GM23338 (cell line): ENCODE data around the gene UCKL1. TPM values are rescaled to one million over a fixed set of nuclear protein-coding genes. Genes with fewer than 3 reads are reported as not detected.

Experiments used
- ATAC-seq: fragments of 200-7000 bp; cut with Tn5 transposase; 3 replicates; pipeline ENCODE4 v1.9.1; 2020
- DNase-seq: peaks from one replicate; pipeline ENCODE4 v3.0.0-alpha.2; 2015; ENCODE audit warnings: low spot score
- H2AFZ ChIP-seq: fragments of 200-600 bp; sonication (generic); 2 replicates; pipeline ENCODE4 v1.8.0; 2016; ENCODE audit warnings: antibody characterized with exemption, mild to moderate bottlenecking, moderate library complexity
- H3F3A ChIP-seq: fragments of 200-600 bp; sonication (generic); replicated peaks from 2 replicates; pipeline ENCODE4 v1.8.0; 2017; ENCODE audit warnings: antibody characterized with exemption, mixed run types, low read depth
- H3K27ac ChIP-seq: fragments of 200-600 bp; sonication (generic); 2 replicates; pipeline ENCODE4 v1.6.1; 2016; ENCODE audit warnings: low read depth
- H3K27me3 ChIP-seq: fragments of 200-600 bp; sonication (generic); 2 replicates; pipeline ENCODE4 v1.8.0; 2016; ENCODE audit warnings: mild to moderate bottlenecking, mixed run types, moderate library complexity; ENCODE audit not compliant: insufficient read depth
- H3K36me3 ChIP-seq: fragments of 200-600 bp; sonication (generic); 2 replicates; pipeline ENCODE4 v1.8.0; 2016; ENCODE audit warnings: mild to moderate bottlenecking; ENCODE audit not compliant: insufficient read depth
- H3K4me1 ChIP-seq: fragments of 200-600 bp; sonication (generic); 2 replicates; pipeline ENCODE4 v1.8.0; 2016; ENCODE audit warnings: mild to moderate bottlenecking, moderate library complexity; ENCODE audit not compliant: insufficient read depth
- H3K4me2 ChIP-seq: fragments of 200-600 bp; sonication (generic); 2 replicates; pipeline ENCODE4 v1.7.1; 2017; ENCODE audit warnings: mixed run types
- H3K4me3 ChIP-seq: fragments of 200-600 bp; sonication (generic); 2 replicates; pipeline ENCODE4 v1.6.1; 2016; ENCODE audit warnings: mixed run types
- H3K79me2 ChIP-seq: fragments of 200-600 bp; sonication (generic); replicated peaks from 2 replicates; pipeline ENCODE4 v1.8.0; 2017; ENCODE audit warnings: mild to moderate bottlenecking; ENCODE audit not compliant: insufficient read depth
- H3K9me2 ChIP-seq: fragments of 200-600 bp; sonication (generic); 2 replicates; pipeline ENCODE4 v1.8.0; 2017; ENCODE audit not compliant: insufficient read depth
- H4K20me1 ChIP-seq: fragments of 200-600 bp; sonication (generic); replicated peaks from 2 replicates; pipeline ENCODE4 v1.8.0; 2017; ENCODE audit warnings: mild to moderate bottlenecking; ENCODE audit not compliant: insufficient read depth
- H3K27ac Mint-ChIP-seq: 2 replicates; pipeline ENCODE4 v1.8.0; 2020; ENCODE audit warnings: inconsistent platforms, mild to moderate bottlenecking, moderate library complexity, mixed read lengths
- H3K27me3 Mint-ChIP-seq: 3 replicates; pipeline ENCODE4 v1.8.0; 2022; ENCODE audit warnings: low read depth, mild to moderate bottlenecking, moderate library complexity, mixed read lengths, inconsistent platforms; ENCODE audit not compliant: insufficient read depth, poor library complexity
- H3K36me3 Mint-ChIP-seq: 3 replicates; pipeline ENCODE4 v1.8.0; 2021; ENCODE audit warnings: low read depth, mild to moderate bottlenecking, inconsistent platforms, moderate library complexity, mixed read lengths
- H3K4me1 Mint-ChIP-seq: 3 replicates; pipeline ENCODE4 v1.8.0; 2020; ENCODE audit warnings: mild to moderate bottlenecking, inconsistent platforms, mixed read lengths
- H3K4me3 Mint-ChIP-seq: 3 replicates; pipeline ENCODE4 v1.8.0; 2021; ENCODE audit warnings: moderate library complexity, mild to moderate bottlenecking, inconsistent platforms, mixed read lengths
- H3K9me3 Mint-ChIP-seq: 3 replicates; pipeline ENCODE4 v1.8.0; 2020; ENCODE audit warnings: moderate library complexity, mild to moderate bottlenecking, inconsistent platforms, mixed read lengths
- CREB1 ChIP-seq: fragments of 250-450 bp; sonication (Bioruptor Pico); IDR thresholded peaks from 2 replicates; pipeline ENCODE4 v1.5.0; 2020; ENCODE audit warnings: low read depth, mild to moderate bottlenecking, moderate library complexity
- CTCF ChIP-seq, 2 experiments: fragments of 200-600 bp in 1 of 2; sonication (generic) in 1 of 2; conservative IDR thresholded peaks; 2 replicates each; pipeline versions ENCODE4 v1.5.1 to v1.6.1; 2016 to 2017; ENCODE audit warnings: antibody characterized with exemption in 2 of 2, low read depth in 2 of 2, mild to moderate bottlenecking in 2 of 2, moderate library complexity in 1 of 2
- EZH2 ChIP-seq: fragments of 200-600 bp; sonication (generic); IDR thresholded peaks from one replicate; pipeline ENCODE4 v1.8.0; 2017; ENCODE audit warnings: antibody characterized with exemption, mild to moderate bottlenecking, low read depth; ENCODE audit not compliant: unreplicated experiment
- EZH2phosphoT487 ChIP-seq: fragments of 200-600 bp; sonication (generic); IDR thresholded peaks from one replicate; pipeline ENCODE4 v1.8.1; 2018; ENCODE audit warnings: antibody characterized with exemption; ENCODE audit not compliant: unreplicated experiment
- JUNB ChIP-seq: IDR thresholded peaks from one replicate; pipeline ENCODE4 v1.6.1; 2016; ENCODE audit warnings: antibody characterized with exemption; ENCODE audit not compliant: unreplicated experiment
- NANOG ChIP-seq: IDR thresholded peaks from 2 replicates; pipeline ENCODE4 v1.6.1; 2016; ENCODE audit warnings: antibody characterized with exemption, borderline replicate concordance
- POLR2AphosphoS5 ChIP-seq: IDR thresholded peaks from 2 replicates; pipeline ENCODE4 v1.6.1; 2016; ENCODE audit warnings: antibody characterized with exemption, low read depth
- STAT1 ChIP-seq: IDR thresholded peaks from one replicate; pipeline ENCODE4 v1.6.1; 2016; ENCODE audit warnings: antibody characterized with exemption; ENCODE audit not compliant: unreplicated experiment
- ZNF114 ChIP-seq: fragments of 250-450 bp; sonication (Bioruptor Pico); IDR thresholded peaks from 2 replicates; pipeline ENCODE4 v1.5.0; 2020; ENCODE audit warnings: mild to moderate bottlenecking, moderate library complexity
- ZNF331 ChIP-seq: fragments of 250-450 bp; sonication (Bioruptor Pico); IDR thresholded peaks from 2 replicates; pipeline ENCODE4 v1.5.0; 2020; ENCODE audit warnings: low read depth, mild to moderate bottlenecking, moderate library complexity
- ZNF462 ChIP-seq: fragments of 250-450 bp; sonication (Bioruptor Pico); IDR thresholded peaks from 2 replicates; pipeline ENCODE4 v1.5.0; 2020; ENCODE audit warnings: mild to moderate bottlenecking, moderate library complexity
- polyA plus RNA-seq: library from polyadenylated mRNA; unstranded; fragments of >200 nt; fragmentation: Nextera tagmentation; extraction: Ambion mirVana; gene quantifications from 2 replicates; pipeline ENCODE4 v1.2.1, GENCODE V29; 2016
- total RNA-seq: library from RNA; depleted of rRNA; stranded (reverse); fragments of >200 nt; shearing (Covaris generic); gene quantifications from 2 replicates; pipeline ENCODE4 v1.2.3, GENCODE V29; 2014
- TF ChIP-seq, protein P1 (sequence below): IDR thresholded peaks from 2 replicates; pipeline ENCODE4 v1.6.1; 2016; ENCODE audit warnings: antibody characterized with exemption
- TF ChIP-seq, protein P2 (sequence below): IDR thresholded peaks from one replicate; pipeline ENCODE4 v1.6.1; 2018; ENCODE audit warnings: antibody characterized with exemption; ENCODE audit not compliant: unreplicated experiment

Gene UCKL1
- total and polyA plus RNA-seq, 2 experiments from 2014 or later = 56.8 to 82.5 TPM

GRCh38 chr20:63917811-63918210 lies 38.4 kb downstream of the UCKL1 start:
- H3K9me2 ChIP-seq = no peaks in the 10 kb centered on the region
- Mint-ChIP-seq H3K36me3 (peaks cover 26% of the 10 kb centered on the region), H3K27me3 (peaks cover 6% of the 10 kb centered on the region), H3K4me1 (peaks cover 5% of the 10 kb centered on the region), H3K4me3 (no peak overlapping the region), H3K9me3 (peaks cover 3% of the 10 kb centered on the region; the same call in 2 of the 3 replicates), H3K27ac (0 out of 2 replicates have a peak overlapping the region, but pooled peaks have one; percentile 44)
- no peak overlapping the region for H2AFZ ChIP-seq
- H3F3A ChIP-seq = no peaks in the 10 kb centered on the region
- no peak for TF ChIP-seq ZNF462 (CRISPR knock-in tag)
- TF ChIP-seq EZH2phosphoT487 = no peak
- no peak for TF ChIP-seq CREB1 (CRISPR knock-in tag)
- TF ChIP-seq CTCF (conservative IDR thresholded peaks at IDR 0.05; ENCODE audit: low read depth in 2 of 2) = no peak
- TF ChIP-seq ZNF114 (CRISPR knock-in tag) = no peak
- no peak for TF ChIP-seq ZNF331 (CRISPR knock-in tag)
- TF ChIP-seq, protein P1, sequence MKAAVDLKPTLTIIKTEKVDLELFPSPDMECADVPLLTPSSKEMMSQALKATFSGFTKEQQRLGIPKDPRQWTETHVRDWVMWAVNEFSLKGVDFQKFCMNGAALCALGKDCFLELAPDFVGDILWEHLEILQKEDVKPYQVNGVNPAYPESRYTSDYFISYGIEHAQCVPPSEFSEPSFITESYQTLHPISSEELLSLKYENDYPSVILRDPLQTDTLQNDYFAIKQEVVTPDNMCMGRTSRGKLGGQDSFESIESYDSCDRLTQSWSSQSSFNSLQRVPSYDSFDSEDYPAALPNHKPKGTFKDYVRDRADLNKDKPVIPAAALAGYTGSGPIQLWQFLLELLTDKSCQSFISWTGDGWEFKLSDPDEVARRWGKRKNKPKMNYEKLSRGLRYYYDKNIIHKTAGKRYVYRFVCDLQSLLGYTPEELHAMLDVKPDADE = no peak
- TF ChIP-seq EZH2 = no peak
- TF ChIP-seq, protein P2, sequence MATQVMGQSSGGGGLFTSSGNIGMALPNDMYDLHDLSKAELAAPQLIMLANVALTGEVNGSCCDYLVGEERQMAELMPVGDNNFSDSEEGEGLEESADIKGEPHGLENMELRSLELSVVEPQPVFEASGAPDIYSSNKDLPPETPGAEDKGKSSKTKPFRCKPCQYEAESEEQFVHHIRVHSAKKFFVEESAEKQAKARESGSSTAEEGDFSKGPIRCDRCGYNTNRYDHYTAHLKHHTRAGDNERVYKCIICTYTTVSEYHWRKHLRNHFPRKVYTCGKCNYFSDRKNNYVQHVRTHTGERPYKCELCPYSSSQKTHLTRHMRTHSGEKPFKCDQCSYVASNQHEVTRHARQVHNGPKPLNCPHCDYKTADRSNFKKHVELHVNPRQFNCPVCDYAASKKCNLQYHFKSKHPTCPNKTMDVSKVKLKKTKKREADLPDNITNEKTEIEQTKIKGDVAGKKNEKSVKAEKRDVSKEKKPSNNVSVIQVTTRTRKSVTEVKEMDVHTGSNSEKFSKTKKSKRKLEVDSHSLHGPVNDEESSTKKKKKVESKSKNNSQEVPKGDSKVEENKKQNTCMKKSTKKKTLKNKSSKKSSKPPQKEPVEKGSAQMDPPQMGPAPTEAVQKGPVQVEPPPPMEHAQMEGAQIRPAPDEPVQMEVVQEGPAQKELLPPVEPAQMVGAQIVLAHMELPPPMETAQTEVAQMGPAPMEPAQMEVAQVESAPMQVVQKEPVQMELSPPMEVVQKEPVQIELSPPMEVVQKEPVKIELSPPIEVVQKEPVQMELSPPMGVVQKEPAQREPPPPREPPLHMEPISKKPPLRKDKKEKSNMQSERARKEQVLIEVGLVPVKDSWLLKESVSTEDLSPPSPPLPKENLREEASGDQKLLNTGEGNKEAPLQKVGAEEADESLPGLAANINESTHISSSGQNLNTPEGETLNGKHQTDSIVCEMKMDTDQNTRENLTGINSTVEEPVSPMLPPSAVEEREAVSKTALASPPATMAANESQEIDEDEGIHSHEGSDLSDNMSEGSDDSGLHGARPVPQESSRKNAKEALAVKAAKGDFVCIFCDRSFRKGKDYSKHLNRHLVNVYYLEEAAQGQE = no peak
- TF ChIP-seq STAT1 = no peak
- no peak for TF ChIP-seq POLR2AphosphoS5
- TF ChIP-seq NANOG = no peak
- TF ChIP-seq JUNB = no peak
- no peak for DNase-seq
- H3K4me2 ChIP-seq = no peak overlapping the region
- H4K20me1 ChIP-seq = peaks cover 5% of the 10 kb centered on the region; the same call in 1 of the 2 replicates
- peaks cover 47% of the 10 kb centered on the region for H3K79me2 ChIP-seq
- no peaks in the 10 kb centered on the region for H3K4me1 ChIP-seq
- no peak for ATAC-seq
- no peak overlapping the region for H3K27ac ChIP-seq
- H3K4me3 ChIP-seq = no peak overlapping the region
- no peaks in the 10 kb centered on the region for H3K27me3 ChIP-seq
- no peaks in the 10 kb centered on the region for H3K36me3 ChIP-seq
